Left hindlimb (tissue), 1 donor: Measurements from ENCODE around the gene SCGB3A1.

ENCODE experiments used
- DNase-seq: peaks from one replicate; pipeline ENCODE4 v3.0.0-alpha.2; 2018

SCGB3A1 gene

GRCh38 chr5:180591311-180591887, at the start of gene SCGB3A1:
Gene SCGB3A1, minus strand, starts transcription at chr5:180591499. Its CDS starts 37 bp downstream, at chr5:180591462.
- DNase-seq, result no peak

- DNase-seq, result no peak
Measured at GRCh38 chr5:180640611-180640860, 49.2 kb upstream of the SCGB3A1 start.

DNA sequence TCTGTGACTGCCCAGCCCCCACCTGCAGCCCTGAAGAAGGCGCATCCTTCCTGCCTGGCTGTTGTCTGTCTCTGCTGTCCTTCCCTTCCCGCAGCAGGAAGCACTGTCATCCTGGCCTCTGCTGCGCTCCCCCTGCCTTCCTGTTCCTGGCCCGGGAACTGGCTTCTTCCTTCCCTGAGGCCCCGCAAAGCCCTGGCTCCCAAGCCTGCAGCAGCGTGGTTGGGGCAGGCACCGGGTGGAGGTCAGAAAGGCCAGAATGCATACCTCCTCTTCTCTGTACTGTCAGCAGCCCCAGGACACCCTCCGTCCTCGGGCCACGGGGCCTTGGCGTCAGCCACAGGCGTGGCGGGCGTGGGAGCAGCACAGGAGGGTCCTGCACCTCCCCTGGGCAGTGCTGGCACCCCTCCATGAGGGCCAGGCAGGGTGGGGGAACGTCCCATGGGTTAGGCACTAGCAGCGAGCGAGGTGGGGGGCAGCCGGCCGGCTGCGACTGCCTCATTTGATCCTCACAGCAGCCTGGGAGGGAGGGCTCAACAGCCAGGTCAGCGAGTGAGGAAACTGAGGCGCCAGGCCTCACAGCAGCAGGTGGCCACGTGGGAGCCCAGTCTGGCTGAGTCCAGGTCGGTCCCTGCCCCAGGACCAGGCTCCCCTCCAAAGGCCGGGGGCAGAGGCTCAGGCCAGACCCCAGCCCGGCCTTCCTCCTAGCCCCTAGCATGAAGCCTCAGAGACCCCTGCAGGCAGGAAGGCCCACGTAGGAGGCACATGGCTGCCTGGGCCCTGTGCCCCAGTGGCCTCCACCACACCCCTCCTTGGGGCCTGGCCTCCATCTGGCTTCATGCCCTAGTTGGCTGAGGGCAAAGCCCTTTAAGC, 48.7 kb upstream of the SCGB3A1 start:
- DNase-seq, result peak; percentile 33

DNA sequence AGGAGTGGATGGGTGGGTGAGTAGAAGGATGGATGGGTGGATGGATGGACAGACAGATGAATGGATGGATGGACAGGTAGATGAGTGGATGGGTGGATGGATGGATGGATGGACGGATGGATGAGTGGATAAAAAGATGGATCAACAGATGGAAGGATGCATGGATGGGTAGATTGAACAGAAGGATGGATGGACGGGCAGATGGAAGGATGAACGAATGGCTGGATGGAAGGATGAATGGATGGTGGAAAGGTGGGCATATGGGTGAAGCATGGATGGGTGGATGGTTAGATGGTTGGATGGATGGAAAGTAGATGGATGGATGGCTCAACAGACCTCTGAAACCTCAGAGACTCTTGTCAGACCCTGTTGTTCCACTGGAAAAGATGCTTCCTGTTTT, 48.0 kb upstream of the SCGB3A1 start:
- no peak for DNase-seq

GRCh38 chr5:180637962-180638680, 46.8 kb upstream of the SCGB3A1 start:
- no peak for DNase-seq

DNA sequence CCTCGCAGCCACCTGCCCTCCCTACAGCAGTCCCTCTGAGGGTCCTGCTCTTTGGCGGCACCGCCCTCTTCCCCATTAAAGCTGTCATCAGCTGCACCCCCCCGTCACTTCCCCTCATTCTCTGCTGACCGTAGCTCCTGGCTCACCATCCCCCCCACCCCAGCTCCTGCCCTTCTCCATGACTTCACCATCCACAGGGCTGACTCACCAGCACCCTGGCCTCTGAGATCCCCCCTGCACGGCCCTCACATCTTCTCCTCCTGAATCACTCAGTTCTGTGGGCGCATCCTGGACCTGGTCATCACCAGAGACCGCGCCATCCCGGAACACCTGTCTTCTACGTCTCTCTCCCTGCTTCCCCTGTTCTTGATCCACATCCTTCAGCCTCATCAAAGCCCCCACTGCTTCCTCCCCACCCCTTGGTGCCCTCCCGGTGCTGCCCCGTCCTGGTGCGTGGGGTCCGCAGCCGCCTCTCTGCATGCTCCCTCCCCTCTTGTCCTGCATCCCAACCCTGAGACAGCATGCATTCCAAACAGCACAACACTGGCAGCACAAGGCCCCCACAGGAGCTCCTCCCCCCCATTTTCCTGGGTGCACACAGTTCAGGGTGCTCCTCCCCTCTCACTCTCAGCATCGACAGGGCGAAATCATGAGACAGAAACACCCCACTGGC, 45.2 kb upstream of the SCGB3A1 start:
- DNase-seq, result peak; percentile 35

- DNase-seq, result no peak
Measured at GRCh38 chr5:180636016-180636402, 44.7 kb upstream of the SCGB3A1 start.

GRCh38 chr5:180633283-180634177, 42.2 kb upstream of the SCGB3A1 start:
- peak; percentile 20 for DNase-seq

DNA sequence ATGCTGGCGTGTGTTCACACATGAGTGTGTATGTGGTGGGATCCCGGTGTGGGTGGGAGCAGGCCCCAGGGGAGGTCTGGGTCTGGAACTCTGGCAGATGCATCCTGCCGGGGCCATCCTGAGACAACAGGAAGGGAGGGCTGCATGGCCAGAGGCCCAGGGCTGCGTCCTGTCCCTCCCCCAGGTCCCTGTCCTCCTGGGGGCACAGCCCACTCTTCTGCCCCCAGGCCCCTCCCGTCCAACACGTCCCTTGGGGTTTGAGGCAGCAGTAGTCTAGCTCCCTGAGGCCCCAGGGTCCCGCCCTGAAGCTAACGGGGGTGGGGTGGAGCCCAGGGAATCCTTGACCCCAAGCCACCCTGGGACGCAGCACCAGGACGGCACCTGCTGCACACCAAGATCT, 41.5 kb upstream of the SCGB3A1 start:
- DNase-seq, result peak; percentile 29

DNA sequence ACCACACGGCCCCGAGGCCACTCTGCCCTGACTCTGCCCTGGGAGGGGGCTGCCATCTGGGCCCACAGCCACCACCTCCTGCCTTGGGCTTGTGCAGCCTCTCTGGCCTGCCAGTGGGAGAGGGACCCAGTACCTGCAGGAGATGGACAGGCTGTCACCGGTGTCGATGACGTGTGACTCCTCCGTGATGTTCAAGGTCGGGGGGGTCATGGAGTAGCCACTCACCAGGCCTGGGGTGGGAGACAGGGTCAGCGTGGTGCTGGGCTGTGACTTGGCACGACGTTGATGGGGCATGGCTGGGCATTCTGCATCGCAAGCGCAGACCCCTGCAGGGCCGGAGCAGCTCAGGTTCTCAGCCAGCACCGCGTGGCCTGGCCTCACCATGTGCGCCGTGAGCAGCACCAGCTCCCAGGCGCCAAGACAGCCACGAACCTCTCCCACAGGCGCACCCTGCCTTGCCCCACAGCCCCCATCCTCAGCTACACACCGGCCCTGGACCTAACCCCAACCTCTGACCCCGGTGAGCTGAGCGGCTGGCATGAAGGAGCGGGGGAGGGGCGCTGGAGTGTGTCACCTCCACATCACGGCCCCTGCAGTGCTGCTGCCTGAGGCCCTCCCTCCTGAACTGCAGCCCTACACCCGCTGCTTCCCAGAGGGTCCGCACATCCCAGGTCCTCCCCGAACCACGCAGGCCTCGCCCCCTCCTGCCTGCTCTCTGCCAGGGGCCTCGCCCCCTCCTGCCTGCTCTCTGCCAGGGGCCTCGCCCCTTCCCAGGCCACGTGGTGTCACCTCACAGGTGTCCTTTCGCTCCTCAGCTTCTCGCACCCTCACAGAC, 40.5 kb upstream of the SCGB3A1 start:
- DNase-seq, result peak; percentile 26

DNA sequence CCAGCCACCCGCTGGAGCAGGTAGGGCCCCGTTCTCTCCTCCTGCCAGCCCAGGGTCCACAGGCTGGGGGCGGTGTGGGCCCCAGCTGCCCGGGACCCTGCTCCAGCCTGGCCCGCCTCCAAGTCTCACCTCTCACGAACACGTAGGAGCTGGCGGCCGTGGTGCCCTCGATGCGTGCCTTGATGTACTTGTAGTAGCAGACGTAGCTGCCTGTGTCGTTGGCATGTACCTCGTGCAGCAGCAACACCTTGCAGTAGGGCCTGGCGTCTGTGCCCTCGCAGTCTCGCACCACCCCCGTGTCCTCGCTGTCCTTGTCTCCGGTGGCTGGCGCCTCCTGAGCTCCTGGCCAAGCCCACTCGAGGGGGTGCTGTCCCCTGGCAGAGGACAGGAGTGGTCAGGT, 39.1 kb upstream of the SCGB3A1 start:
- no peak for DNase-seq

- peak; percentile 19 for DNase-seq
Measured at GRCh38 chr5:180629831-180630382, 38.6 kb upstream of the SCGB3A1 start.

GRCh38 chr5:180628827-180629750, 37.8 kb upstream of the SCGB3A1 start:
- DNase-seq, result no peak

GRCh38 chr5:180628211-180628610, 36.9 kb upstream of the SCGB3A1 start:
- DNase-seq, result no peak

DNA sequence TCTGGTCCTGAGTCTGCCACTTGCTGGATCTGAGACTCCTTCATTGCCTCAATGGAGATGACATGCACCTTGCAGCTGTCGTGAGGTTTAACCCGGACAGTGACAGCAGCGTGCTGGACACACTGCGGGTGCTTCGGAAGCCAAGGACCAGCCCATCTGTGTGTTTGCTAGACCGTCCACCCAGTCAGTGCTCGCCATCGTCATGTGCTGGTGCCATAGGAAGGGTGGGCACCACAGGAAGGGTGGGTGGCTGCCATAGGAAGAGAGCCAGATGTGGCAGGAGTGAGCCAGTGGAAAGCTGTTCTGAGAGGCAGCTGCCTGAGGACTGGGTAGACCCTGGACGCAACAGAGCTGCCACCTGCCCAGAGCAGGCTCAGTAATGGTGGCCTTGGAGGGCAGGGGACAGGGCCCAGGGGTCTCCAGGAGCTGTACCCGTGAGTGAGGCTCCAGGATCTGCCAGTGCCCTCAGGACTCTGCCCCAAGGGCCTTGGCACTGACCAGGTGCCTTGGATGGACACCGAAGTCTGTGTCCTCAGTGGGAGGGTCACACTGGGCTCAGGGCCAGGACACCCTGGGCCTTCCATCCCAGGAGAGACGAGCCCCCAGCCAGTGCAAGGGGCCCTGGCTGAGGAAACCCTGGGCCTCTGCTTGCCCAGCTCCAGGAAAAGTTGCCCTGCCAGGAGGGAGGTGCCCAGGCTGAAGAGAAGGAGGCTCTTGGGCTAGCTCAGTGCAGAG, 36.3 kb upstream of the SCGB3A1 start:
- no peak for DNase-seq

- DNase-seq, result no peak
Measured at GRCh38 chr5:180626661-180627385, 35.5 kb upstream of the SCGB3A1 start.

DNA sequence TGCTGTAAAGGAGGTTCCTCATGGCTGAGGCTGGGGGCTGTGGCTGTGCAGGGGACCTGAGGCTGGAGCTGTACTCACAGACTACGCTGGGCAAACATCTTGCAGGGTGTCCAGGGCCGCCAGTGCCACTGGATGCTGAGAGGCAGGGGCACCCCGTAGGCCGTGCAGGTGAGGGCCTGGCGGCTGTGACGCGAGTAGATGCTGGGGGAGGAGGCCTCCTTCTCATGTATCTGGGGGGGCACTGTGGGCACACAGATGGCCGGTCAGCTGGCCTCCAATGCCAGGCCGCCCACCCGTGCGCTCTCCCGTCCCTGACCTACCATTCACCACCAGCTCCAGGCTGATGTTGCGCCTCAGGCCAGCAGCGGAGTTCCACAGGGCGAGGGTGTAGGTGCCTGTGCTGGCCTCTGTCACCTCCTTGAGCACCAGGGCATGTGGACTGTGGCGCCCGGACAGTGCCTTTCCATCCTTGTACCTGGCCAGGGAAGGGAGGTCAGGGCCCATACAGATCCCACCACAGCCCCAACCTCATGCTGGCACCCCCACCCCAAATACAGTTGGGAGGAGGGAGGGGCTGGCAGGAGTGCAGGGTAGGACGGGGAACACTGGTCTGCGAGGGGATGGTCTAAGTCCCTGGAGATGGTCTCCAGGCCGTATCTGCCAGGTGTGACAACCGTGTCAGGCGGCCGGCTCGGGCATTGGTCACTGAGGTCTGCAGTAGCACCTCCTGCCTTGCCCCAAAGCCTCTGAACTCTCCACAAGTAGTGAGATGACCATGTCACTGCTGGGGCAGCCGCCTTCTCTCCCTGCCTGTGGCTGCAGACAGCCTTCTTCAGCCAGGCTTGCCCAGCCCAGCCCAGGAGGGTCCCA, 34.7 kb upstream of the SCGB3A1 start:
- no peak for DNase-seq
